Fibroblast of lung (primary cell): Measurements from ENCODE around the gene CIAO2A. TPM values are rescaled to one million over a fixed set of nuclear protein-coding genes. Genes with fewer than 3 reads are reported as not detected.
"Not testable (repeated sequence)": the region's sequence is repeated elsewhere in the genome, so short reads cannot be mapped to it uniquely, and the experiment has no call there.

Source experiments
- DNase-seq, 2 donors: peaks; one replicate each; pipeline versions ENCODE4 v3.0.0 to v3.0.0-alpha.2; 2010; ENCODE audit warnings: low read depth in 2 of 2
- H2AFZ ChIP-seq: 2 replicates; pipeline ENCODE4 v1.5.1; 2012; ENCODE audit warnings: low read length, control low read depth, inconsistent platforms
- H3K27ac ChIP-seq: 2 replicates; pipeline ENCODE4 v1.5.1; 2011; ENCODE audit warnings: low read length, control low read depth; ENCODE audit not compliant: insufficient read depth
- H3K27me3 ChIP-seq: 2 replicates; pipeline ENCODE4 v1.5.1; 2011; ENCODE audit warnings: mild to moderate bottlenecking, low read length; ENCODE audit not compliant: control insufficient read depth, insufficient read depth
- H3K36me3 ChIP-seq: 2 replicates; pipeline ENCODE4 v1.5.1; 2011; ENCODE audit warnings: low read length; ENCODE audit not compliant: control insufficient read depth, insufficient read depth
- H3K4me1 ChIP-seq: 2 replicates; pipeline ENCODE4 v1.5.1; 2011; ENCODE audit warnings: low read length; ENCODE audit not compliant: control insufficient read depth, insufficient read depth; ENCODE audit errors: extremely low read depth
- H3K4me2 ChIP-seq: 2 replicates; pipeline ENCODE4 v1.5.1; 2011; ENCODE audit warnings: low read length, control low read depth; ENCODE audit not compliant: insufficient read depth; ENCODE audit errors: extremely low read depth
- H3K4me3 ChIP-seq, 4 experiments: fragments of 200-600 bp in 1 of 4; sonication (generic) in 1 of 4; replicated peaks in 1 of 4; 2 replicates each; pipeline ENCODE4 v1.5.1; 2011 to 2016; ENCODE audit warnings: low read length in 4 of 4, low read depth in 3 of 4, mild to moderate bottlenecking in 3 of 4, control low read depth in 2 of 4, inconsistent platforms in 1 of 4, mixed read lengths in 1 of 4; ENCODE audit not compliant: insufficient read depth in 1 of 4; ENCODE audit errors: control extremely low read depth in 1 of 4
- H3K79me2 ChIP-seq: 2 replicates; pipeline ENCODE4 v1.5.1; 2012; ENCODE audit warnings: mild to moderate bottlenecking, low read length, inconsistent platforms; ENCODE audit not compliant: control insufficient read depth, insufficient read depth
- H3K9ac ChIP-seq: 2 replicates; pipeline ENCODE4 v1.5.1; 2011; ENCODE audit warnings: mild to moderate bottlenecking, low read length, control low read depth; ENCODE audit not compliant: insufficient read depth
- H3K9me3 ChIP-seq: 2 replicates; pipeline ENCODE4 v1.5.1; 2012; ENCODE audit warnings: low read depth, low read length; ENCODE audit not compliant: control insufficient read depth, insufficient read depth
- H4K20me1 ChIP-seq: 2 replicates; pipeline ENCODE4 v1.5.1; 2011; ENCODE audit warnings: low read length; ENCODE audit not compliant: control insufficient read depth, insufficient read depth; ENCODE audit errors: extremely low read depth
- CTCF ChIP-seq, 2 donors: IDR thresholded peaks in 1 of 2; conservative IDR thresholded peaks in 1 of 2; 1 replicate in 1 of 2; 2 replicates in 1 of 2; pipeline ENCODE4 v1.5.1; 2011 to 2012; ENCODE audit warnings: low read length in 2 of 2, control low read depth in 1 of 2, inconsistent platforms in 1 of 2, low read depth in 1 of 2, mild to moderate bottlenecking in 1 of 2
- EZH2 ChIP-seq: IDR thresholded peaks from 2 replicates; pipeline ENCODE4 v1.5.1; 2012; ENCODE audit warnings: low read length, control low read depth, mild to moderate bottlenecking; ENCODE audit errors: missing control alignments
- polyA plus RNA-seq, 2 donors: library from polyadenylated mRNA; depleted of rRNA in 1 of 2; stranded (reverse) in 1 of 2; unstranded in 1 of 2; fragments of >200 nt; gene quantifications; 2 replicates each; pipeline ENCODE4 v1.2.1, GENCODE V29; 2011 to 2012; ENCODE audit warnings: missing spikeins in 1 of 2
- total RNA-seq: library from RNA; depleted of rRNA; stranded (reverse); fragments of >200 nt; gene quantifications from 2 replicates; pipeline ENCODE4 v1.2.1, GENCODE V29; 2014

The CIAO2A gene
- total and polyA plus RNA-seq, 2 donors (not counting 1 experiment from before 2014, with no cell fraction given): 48.7 to 59.1 TPM

- H3K4me2 ChIP-seq: no peak overlapping the region
- H3K27ac ChIP-seq: no peak overlapping the region
- H3K36me3 ChIP-seq: no peaks in the 10 kb centered on the region
- H3K9me3 ChIP-seq: no peaks in the 10 kb centered on the region
- TF ChIP-seq EZH2: no peak
- TF ChIP-seq CTCF (conservative IDR thresholded peaks at IDR 0.05 in 1 of 2, IDR thresholded peaks at IDR 0.05 in 1 of 2; ENCODE audit: low read depth in 1 of 2, low read length in 2 of 2): no peak
- H3K79me2 ChIP-seq: no peaks in the 10 kb centered on the region
- no peak overlapping the region for H2AFZ ChIP-seq
- H3K9ac ChIP-seq: no peak overlapping the region
- DNase-seq: no peak
- H3K27me3 ChIP-seq: no peaks in the 10 kb centered on the region
- H3K4me1 ChIP-seq: no peaks in the 10 kb centered on the region
- H3K4me3 ChIP-seq: no peak overlapping the region
- H4K20me1 ChIP-seq: no peaks in the 10 kb centered on the region
These were observed 28.0 kb upstream of the CIAO2A start for GRCh38 chr15:64121614-64122013.

GRCh38 chr15:64120322-64120721 is 26.7 kb upstream of the CIAO2A start:
- not testable (repeated sequence) for H3K9ac ChIP-seq, H3K36me3 ChIP-seq, H3K27ac ChIP-seq, H4K20me1 ChIP-seq, DNase-seq, H2AFZ ChIP-seq, H3K27me3 ChIP-seq, H3K4me2 ChIP-seq, H3K9me3 ChIP-seq, H3K4me1 ChIP-seq, H3K4me3 ChIP-seq, H3K79me2 ChIP-seq

GRCh38 chr15:64117759-64118487 is 24.3 kb upstream of the CIAO2A start:
- H3K9ac ChIP-seq: no peak overlapping the region
- H3K27ac ChIP-seq: no peak overlapping the region
- H3K27me3 ChIP-seq: no peaks in the 10 kb centered on the region
- no peaks in the 10 kb centered on the region for H3K9me3 ChIP-seq
- H3K36me3 ChIP-seq: peaks cover 4% of the 10 kb centered on the region
- H3K4me3 ChIP-seq: no peak overlapping the region
- no peak overlapping the region for H2AFZ ChIP-seq
- H3K4me1 ChIP-seq: no peaks in the 10 kb centered on the region
- H4K20me1 ChIP-seq: no peaks in the 10 kb centered on the region
- DNase-seq: no peak
- no peak for TF ChIP-seq EZH2
- TF ChIP-seq CTCF (conservative IDR thresholded peaks at IDR 0.05 in 1 of 2, IDR thresholded peaks at IDR 0.05 in 1 of 2; ENCODE audit: low read depth in 1 of 2, low read length in 2 of 2): no peak
- H3K4me2 ChIP-seq: no peak overlapping the region
- H3K79me2 ChIP-seq: no peaks in the 10 kb centered on the region
